ENCODE data around the gene DYRK4.

DNA sequence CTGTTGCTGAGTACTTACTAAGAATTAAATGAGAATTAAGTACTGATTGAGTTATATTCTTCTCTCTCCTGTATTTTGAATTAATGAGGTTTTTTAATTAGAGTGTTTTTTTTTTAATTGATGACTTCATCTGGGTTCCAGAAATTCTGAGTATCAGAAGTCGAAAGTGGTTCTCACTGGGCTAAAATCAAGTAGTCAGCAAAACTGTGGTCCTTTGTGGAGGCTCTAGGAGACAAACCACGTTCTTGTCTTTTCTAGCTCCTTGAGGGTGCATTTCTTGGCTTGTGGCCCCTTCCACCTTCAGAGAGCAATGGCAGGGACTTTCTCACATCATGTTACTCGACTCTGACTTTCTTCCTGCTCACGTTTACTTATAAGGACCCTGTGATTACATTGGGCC is 8.1 kb upstream of the DYRK4 start:
- no peak for TF ChIP-seq POLR2A (IDR thresholded peaks at IDR 0.05; ENCODE audit: borderline replicate concordance, extremely low read depth, insufficient read depth, insufficient read length)
- TF ChIP-seq ELF1 (IDR thresholded peaks at IDR 0.05; ENCODE audit: borderline replicate concordance, low read depth) = no peak
- no peak for TF ChIP-seq EZH2phosphoT487 (IDR thresholded peaks at IDR 0.05; ENCODE audit: borderline replicate concordance)
- TF ChIP-seq, protein P1, sequence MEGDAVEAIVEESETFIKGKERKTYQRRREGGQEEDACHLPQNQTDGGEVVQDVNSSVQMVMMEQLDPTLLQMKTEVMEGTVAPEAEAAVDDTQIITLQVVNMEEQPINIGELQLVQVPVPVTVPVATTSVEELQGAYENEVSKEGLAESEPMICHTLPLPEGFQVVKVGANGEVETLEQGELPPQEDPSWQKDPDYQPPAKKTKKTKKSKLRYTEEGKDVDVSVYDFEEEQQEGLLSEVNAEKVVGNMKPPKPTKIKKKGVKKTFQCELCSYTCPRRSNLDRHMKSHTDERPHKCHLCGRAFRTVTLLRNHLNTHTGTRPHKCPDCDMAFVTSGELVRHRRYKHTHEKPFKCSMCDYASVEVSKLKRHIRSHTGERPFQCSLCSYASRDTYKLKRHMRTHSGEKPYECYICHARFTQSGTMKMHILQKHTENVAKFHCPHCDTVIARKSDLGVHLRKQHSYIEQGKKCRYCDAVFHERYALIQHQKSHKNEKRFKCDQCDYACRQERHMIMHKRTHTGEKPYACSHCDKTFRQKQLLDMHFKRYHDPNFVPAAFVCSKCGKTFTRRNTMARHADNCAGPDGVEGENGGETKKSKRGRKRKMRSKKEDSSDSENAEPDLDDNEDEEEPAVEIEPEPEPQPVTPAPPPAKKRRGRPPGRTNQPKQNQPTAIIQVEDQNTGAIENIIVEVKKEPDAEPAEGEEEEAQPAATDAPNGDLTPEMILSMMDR (IDR thresholded peaks at IDR 0.05 in 2 of 3, conservative IDR thresholded peaks at IDR 0.05 in 1 of 3; ENCODE audit: borderline replicate concordance in 1 of 3, insufficient read depth in 1 of 3, low read depth in 2 of 3, low read length in 2 of 3) = no peak
- no peak for TF ChIP-seq EGR1 (IDR thresholded peaks at IDR 0.05; ENCODE audit: low read depth)
- TF ChIP-seq ATF3 (IDR thresholded peaks at IDR 0.05) = no peak

Measured in HCT116 (cell line).